ENCODE measurements around the gene CNEP1R1.
A peak's percentile ranks its signal among the peaks of the same experiment; 100 is the strongest.

The CNEP1R1 gene

DNA sequence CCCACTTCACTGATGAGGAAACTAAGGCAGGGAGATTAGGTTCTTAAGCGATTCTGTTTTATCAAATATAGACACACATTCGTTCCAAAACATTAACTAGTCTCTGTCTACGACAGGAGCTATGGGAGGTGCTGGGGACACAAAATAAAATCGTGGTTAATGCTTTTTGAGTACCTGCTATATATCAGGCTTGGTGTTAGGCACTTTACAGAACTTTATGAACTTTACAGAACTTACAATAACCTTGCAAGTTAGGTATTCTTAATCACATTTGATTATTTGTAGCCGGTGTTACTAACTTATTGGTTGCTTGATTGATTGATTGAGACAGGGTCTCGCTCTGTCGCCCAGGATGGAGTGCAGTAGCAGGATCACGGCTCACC, 40.2 kb downstream of the CNEP1R1 start:
- DNase-seq (ENCODE audit: low spot score), result no peak

DNA sequence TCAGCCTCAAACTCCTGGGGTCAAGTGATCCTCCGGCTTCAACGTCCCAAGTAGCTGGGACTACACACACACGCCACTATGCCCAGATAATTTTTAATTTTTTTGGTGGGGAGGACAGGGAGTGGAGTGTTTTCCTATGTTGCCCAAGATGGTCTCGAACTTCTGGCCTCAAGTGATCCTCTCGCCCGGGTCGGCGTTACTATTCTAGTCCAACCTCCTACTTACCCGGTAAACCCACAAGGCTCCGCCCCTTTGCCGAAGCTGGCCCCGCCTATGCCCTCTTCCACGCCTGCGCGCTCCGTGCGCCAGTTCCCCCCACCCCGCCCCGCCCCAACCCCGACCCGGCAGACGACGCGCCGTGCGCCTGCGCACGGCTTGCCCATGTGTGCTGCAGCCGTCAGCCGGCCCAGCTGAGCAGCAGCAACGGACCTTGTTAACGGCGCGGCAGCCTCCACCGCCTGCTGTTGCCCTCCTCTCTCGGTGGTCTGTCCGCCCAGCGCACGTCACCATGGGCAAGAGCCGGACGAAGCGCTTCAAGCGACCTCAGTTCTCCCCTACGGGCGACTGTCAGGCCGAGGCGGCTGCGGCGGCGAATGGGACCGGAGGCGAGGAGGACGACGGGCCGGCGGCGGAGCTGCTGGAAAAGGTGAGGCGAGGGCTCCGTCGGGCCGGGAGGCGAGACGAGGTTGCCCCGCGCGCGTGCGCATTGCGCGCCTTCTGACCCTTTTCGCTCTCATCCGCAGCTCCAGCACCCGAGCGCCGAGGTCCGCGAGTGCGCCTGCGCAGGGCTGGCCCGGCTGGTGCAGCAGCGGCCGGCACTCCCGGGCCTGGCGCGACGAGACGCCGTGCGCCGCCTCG, 40.8 kb downstream of the CNEP1R1 start, which contains the start of gene HEATR3:
Gene HEATR3 (plus strand): TSS at position 347 of the 858 bp plus-strand sequence. CDS start 162 bp downstream, at position 509.
- DNase-seq (ENCODE audit: low spot score), result peak; percentile 89

DNA sequence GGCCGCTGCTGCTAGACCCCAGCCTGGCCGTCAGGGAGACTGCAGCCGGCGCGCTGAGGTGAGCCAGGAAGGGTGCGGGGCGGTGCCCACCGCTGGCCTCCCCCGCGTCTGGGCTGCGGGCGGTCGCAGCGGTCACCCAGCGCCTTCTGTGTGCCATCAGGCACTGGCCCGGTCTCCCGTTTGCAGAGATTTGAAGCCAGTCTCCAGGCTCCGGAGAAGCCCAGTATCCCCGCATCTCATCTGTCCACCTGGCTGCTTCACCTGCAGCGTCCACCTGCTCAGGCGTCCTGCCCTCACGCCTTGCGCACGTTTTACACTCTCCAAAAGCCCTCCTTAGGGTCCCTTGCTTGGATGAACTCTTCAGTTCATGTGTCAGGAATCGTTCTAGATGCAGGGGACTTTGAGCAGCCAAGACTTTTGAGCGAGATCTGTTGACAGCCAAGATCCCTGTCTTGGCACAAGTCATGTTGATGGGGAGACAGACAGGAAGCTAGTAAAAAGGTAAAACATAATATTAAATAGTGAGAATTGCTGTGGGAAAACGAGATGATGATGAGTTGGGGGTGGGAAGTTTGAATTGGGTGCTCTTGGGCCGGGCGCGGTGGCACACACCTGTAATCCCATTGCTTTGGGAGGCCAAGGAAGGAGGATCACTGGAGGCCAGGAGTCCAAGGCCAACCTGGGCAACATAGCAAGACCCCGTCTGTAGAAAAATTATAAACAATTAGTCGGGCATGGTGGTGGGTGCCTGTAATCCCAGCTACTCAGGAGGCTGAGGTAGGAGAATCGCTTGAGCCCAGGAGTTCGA, 41.7 kb downstream of the CNEP1R1 start:
- DNase-seq (ENCODE audit: low spot score), result no peak

DNA sequence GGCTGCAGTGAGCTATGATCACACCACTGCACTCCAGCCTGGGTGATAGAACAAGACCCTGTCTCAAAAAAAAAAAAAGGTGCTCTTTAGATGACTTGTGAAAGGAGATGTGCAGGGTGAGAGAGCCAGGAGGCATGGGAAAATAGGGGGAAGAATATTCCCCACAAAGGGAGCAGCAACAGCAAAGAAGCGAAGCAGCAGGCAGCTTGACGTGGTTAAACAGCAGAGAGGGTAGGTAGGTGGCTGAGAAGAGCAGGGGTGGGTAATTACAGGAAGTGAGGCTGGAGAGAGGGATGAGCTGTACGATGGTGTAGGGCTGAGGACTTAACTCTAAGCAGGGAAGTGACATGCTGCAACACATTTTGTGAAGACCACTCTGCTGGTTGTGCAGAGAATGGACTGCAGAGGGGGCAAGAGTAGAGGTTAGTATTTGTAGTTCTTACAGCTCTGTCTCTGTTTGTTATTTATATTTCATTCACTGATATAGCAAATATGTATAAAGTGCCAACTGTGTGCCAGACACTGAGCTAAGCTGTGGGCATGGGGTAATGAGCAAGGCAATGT, 42.3 kb downstream of the CNEP1R1 start:
- DNase-seq (ENCODE audit: low spot score), result peak; percentile 42

DNA sequence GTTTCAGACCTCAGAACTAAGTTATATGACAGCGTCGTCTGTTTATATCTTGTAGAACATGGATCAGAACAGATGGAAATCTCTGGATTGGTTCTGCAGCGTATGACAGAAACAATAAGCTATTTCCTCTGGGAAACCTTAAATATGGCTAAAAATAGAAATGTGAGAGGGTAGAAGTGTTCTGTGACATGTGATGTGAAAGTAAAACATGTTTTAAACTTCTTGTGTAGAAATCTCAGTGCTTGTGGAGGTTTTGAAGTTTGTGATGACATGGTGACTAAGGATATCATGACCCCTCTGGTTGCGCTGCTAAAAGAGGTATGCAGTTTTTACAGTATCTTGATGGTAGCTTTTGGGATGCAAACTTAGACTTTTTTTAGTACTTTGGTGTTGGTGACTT, 43.5 kb downstream of the CNEP1R1 start:
- DNase-seq (ENCODE audit: low spot score), result no peak

DNA sequence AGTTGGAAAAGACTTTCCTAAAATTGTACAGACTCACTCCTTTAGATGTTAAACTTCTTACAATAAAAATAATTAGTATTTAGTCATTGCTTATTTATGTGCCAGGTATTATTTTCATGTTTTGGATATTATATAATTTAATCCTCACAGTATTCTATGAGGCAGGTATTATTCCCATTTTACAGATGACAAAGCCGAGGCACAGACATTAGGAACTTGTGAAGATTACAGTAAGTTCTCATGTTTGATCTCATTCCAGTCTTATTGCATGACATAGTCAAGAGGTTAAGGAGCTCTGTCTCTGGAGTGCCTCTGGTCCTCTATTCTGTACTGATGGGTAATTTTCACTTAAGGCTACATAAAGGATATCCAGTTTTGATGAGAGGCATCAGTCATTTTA, 44.0 kb downstream of the CNEP1R1 start:
- no peak for DNase-seq (ENCODE audit: low spot score)

DNA sequence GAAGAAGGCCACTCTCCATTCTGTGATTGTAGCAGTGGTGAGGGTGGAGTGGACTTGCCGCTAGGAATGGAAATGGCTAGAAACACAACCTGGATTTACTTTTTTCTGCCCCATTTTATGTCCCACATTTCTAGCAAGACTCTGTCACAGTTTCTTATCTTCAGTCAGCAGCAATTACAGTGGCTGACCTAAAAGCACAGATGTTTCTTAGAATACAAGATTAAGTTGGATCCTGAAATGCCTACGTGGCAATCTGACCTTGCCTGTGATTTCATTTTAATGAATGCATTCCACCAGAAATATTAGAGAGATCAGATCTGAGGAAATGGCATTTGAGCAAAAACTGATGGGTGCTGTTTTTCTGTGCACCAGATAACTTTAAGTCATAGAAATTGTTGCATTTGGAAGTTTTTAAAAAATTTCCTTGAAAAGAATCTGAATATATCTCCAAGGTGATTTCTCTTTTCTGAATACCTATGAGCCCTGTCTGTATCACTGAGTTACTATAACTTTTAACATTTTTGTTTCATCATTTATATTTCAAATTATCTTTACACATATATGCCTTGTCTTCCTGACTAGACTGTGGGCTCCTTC, 46.1 kb downstream of the CNEP1R1 start:
- no peak for DNase-seq (ENCODE audit: low spot score)

DNA sequence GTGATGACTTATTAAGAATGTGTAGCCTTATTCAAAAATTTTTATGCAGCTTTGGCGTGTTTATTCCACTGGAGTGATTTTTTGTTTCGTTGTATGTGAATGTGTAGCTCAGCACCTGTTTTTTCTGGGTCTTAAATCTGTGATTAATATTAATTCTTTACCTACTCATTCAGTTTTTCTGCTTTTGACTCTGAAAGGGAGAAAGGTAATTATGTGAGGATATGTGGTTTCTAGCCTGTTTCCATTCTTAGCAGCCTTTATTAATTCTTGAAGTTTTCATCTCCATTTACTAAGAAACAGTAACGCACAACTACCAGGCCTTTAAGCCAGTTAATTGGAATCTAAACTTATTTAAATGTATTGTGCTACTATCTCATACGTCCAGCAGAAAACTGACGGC, 47.7 kb downstream of the CNEP1R1 start:
- no peak for DNase-seq (ENCODE audit: low spot score)

DNA sequence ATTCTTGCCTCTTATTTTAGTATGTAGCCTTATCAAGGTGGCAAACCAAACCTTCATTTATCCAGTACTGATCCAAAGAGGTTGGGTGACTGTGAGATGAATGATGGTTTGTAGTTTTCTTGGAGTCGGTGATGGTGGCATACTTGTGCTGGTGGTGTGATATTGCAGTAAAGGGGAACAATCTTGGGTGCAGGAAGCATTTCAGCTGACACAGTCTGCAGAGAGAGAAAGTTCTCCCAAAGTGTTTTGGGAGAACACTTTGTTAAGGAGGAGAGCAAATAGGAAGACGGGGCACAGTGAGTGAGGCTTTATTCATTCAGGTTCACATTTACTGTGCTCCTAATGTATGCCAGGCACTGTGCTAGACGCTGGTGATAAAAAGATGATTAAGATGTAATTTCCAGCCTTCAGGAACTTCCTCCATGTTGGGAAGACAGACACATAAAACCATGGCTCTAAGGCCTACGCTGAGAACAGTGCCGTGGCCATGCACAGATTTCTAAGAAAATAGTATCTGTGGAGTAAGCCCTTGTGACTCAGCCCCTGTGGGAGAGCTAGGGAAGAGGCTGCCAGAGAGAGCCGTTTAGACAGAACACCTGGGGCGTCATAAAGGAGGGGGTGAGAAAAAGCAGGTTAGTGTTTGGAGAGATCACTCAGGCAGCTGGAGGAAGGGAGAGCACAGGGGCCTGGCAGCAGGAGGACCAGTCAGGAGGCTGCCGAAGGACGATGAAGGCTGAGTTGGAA, 54.5 kb downstream of the CNEP1R1 start:
- no peak for DNase-seq (ENCODE audit: low spot score)

DNA sequence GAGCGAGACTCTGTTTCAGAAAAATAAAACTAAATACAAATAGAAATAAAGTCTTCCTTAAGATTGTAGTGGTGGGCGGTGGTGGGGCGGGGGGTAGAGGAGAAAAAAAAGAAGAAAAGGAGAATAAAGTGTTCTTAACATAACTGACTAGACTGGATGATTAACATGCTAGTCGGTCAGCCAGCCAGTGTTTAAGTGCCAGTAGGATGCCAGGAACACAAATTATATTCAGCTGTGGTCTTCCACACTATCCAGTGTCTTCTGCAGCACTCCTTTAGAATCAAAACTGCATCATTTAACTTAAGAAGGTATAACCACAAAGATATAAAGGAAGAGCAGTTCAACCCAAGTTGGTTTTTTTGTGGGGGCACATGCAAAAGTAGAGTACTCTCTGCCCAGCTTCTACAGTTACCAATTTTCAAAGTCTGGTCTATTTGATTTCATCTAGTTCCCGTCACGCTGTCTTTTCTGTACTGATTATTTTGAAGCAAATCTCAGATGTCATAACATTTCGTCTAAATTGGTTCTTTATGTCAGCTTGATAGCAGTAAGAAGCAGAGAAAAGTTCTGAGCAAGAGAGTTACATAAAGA, 56.5 kb downstream of the CNEP1R1 start:
- no peak for DNase-seq (ENCODE audit: low spot score)

DNA sequence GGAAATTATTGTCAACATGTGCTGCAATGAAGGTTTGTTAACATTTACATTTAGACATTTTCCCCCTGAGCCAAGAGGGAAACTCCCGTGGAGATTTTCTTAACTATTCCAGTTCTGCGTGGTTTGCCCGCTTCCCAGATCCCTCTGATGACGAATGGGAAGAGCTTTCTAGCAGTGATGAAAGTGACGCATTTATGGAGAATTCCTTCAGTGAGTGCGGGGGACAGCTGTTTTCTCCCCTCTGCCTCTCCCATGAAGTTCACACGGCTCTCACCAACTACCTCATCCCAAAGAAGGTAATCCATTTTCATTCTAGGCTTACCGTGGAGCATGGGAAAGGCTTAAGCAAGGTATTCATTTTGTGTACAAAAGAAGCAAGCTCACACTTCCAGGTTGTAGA, 59.0 kb downstream of the CNEP1R1 start:
- no peak for DNase-seq (ENCODE audit: low spot score)

DNA sequence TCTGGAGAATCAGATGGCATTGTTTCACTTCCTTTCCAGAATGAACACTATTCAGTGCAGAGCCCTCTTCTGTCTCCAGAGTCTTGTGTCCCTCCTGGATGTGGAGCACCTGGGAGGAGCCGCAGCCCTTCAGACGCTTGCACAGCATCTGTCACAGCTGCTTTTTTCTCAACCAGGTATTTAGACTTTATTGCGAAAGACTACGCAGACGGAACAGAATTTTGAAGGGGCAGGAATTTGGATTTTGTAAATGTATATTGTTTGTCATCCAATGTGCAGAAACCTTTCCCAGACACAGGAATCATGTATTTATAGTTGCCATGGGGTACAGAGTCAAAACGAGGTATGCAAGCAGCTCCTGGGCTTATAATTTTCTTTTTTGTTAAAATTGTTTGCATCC, 61.2 kb downstream of the CNEP1R1 start:
- no peak for DNase-seq (ENCODE audit: low spot score)

Measured in kidney capillary endothelial cell (primary cell).